SK-N-MC (cell line): ENCODE measurements around the gene YTHDF1.

Experiments used
- EZH2 ChIP-seq: fragments of 200-600 bp; sonication (generic); IDR thresholded peaks from one replicate; pipeline ENCODE4 v1.6.1; 2017; ENCODE audit warnings: antibody characterized with exemption
- POLR2AphosphoS5 ChIP-seq: IDR thresholded peaks from 2 replicates; pipeline ENCODE4 v1.6.1; 2012; ENCODE audit warnings: mild to moderate bottlenecking, low read depth, low read length, borderline replicate concordance

DNA sequence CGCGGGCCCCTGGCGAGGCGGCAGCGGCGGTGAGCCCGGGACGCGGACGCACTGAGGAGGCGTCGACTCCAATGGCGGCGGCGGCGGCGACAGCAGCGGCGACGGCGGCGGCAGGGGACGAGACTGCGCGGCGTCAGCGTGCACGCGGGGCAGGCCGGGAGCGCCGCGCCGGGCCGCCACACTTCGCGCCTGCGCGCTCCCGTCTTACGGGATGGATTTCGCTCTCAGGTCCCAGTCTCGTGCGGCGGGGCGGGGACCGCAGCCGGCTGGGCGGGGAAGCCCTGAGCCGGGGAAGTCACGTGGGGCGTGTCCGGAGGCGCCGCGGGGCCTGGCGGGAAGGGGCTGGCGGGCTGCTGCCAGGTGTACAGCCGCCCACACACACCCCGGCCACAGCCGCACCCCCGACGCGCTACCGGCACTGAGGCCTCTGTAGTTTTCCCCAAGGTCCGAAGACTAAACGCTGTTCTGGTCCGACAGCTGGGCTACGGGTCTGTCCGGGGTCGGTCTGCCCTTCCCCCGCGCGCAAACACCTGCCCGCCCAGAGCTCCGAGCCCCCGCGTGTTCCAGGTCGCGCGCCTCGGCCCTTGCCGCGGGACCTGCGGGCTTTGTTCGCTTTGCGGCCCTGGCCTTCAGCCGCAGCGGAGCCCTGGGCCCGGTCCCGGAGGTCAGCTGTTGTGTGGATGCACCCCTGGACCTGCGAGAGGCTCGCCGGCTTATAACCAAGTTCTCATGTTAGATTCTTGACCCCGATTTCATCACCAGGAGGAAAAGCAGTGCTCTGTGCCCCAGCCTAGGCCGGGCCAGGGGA, at the start of gene YTHDF1:
- TF ChIP-seq EZH2 = no peak
- peak; percentile 82 for TF ChIP-seq POLR2AphosphoS5
